Osteocyte (in vitro differentiated cells): ENCODE results near the gene NR1I2. TPM values are rescaled to one million over a fixed set of nuclear protein-coding genes. Genes with fewer than 3 reads are reported as not detected.

ENCODE experiments used
- DNase-seq: peaks from one replicate; pipeline ENCODE4 v3.0.0; 2021; ENCODE audit warnings: mixed read lengths; ENCODE audit not compliant: unreplicated experiment; ENCODE audit errors: extremely low spot score
- H3K27ac Mint-ChIP-seq: one replicate; pipeline ENCODE4 v1.8.0; 2021; ENCODE audit warnings: mild to moderate bottlenecking, mixed read lengths; ENCODE audit not compliant: unreplicated experiment
- H3K27me3 Mint-ChIP-seq: one replicate; pipeline ENCODE4 v1.8.0; 2021; ENCODE audit warnings: mixed read lengths; ENCODE audit not compliant: unreplicated experiment
- H3K36me3 Mint-ChIP-seq: one replicate; pipeline ENCODE4 v1.8.0; 2021; ENCODE audit warnings: mixed read lengths; ENCODE audit not compliant: unreplicated experiment
- H3K4me1 Mint-ChIP-seq: one replicate; pipeline ENCODE4 v1.8.0; 2021; ENCODE audit warnings: mixed read lengths; ENCODE audit not compliant: unreplicated experiment
- H3K4me3 Mint-ChIP-seq: one replicate; pipeline ENCODE4 v1.8.0; 2021; ENCODE audit warnings: mild to moderate bottlenecking, moderate library complexity, mixed read lengths; ENCODE audit not compliant: unreplicated experiment
- H3K9me3 Mint-ChIP-seq: one replicate; pipeline ENCODE4 v1.8.0; 2021; ENCODE audit warnings: mixed read lengths; ENCODE audit not compliant: unreplicated experiment
- CTCF ChIP-seq: fragments of 200-600 bp; sonication (generic); IDR thresholded peaks from 2 replicates; pipeline ENCODE4 v1.5.0; 2021; ENCODE audit warnings: antibody characterized with exemption, mild to moderate bottlenecking, moderate library complexity
- total RNA-seq: library from RNA; stranded (reverse); gene quantifications from 2 replicates; pipeline ENCODE4 v1.2.1, GENCODE V29; 2021

Gene NR1I2
- total RNA-seq, 1 donor from 2014 or later: not detected

DNA sequence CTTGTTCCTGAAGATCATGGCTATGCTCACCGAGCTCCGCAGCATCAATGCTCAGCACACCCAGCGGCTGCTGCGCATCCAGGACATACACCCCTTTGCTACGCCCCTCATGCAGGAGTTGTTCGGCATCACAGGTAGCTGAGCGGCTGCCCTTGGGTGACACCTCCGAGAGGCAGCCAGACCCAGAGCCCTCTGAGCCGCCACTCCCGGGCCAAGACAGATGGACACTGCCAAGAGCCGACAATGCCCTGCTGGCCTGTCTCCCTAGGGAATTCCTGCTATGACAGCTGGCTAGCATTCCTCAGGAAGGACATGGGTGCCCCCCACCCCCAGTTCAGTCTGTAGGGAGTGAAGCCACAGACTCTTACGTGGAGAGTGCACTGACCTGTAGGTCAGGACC is 35.2 kb downstream of the NR1I2 start:
- H3K4me1 Mint-ChIP-seq: no peaks in the 10 kb centered on the region
- TF ChIP-seq CTCF: no peak
- no peaks in the 10 kb centered on the region for H3K27me3 Mint-ChIP-seq
- no peak overlapping the region for H3K4me3 Mint-ChIP-seq
- no peaks in the 10 kb centered on the region for H3K36me3 Mint-ChIP-seq
- DNase-seq: no peak
- H3K9me3 Mint-ChIP-seq: no peaks in the 10 kb centered on the region
- no peak overlapping the region for H3K27ac Mint-ChIP-seq

- H3K27me3 Mint-ChIP-seq: no peaks in the 10 kb centered on the region
- no peak for DNase-seq
- H3K27ac Mint-ChIP-seq: no peak overlapping the region
- H3K4me1 Mint-ChIP-seq: no peaks in the 10 kb centered on the region
- H3K9me3 Mint-ChIP-seq: no peaks in the 10 kb centered on the region
- H3K36me3 Mint-ChIP-seq: no peaks in the 10 kb centered on the region
- no peak overlapping the region for H3K4me3 Mint-ChIP-seq
- TF ChIP-seq CTCF: no peak
These were observed 35.9 kb downstream of the NR1I2 start for GRCh38 chr3:119817583-119818363.

DNA sequence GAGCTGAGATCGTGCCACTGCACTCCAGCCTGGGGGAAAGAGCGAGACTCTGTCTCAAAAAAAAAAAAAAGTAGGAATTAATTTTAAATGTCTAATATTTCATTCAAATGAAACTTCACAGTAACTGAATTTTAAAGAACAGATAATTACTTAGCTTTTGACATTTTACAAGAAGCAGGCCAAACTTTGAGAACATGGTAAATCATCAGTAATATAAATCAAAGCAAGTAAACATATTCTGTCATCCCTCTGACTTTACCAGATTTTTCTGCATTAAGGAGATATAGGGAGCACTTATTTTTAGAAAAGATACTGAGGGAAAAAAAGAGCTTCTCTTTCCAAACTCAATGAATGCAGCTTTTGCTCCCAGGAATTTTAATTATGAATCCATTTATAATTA is 37.0 kb downstream of the NR1I2 start:
- no peaks in the 10 kb centered on the region for H3K27me3 Mint-ChIP-seq

DNA sequence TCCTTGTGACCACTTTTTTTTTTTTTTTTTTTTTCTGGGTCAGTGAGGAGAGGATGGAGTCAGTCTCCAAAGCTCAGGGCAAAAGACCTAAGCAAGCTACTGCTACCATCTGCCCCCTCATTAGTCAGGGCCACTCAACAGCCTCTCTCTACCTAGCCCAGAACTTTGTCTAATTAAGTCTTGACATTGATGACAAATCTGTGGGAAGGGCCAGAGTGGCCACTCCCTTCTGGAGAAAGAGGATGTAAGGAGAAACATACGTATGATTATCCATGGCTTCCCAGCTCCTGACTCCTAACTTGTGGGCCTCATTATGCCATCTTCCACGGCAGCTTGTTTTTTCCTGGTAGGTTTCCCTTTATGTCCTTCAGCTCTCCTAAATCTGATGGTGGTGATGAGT is 37.9 kb downstream of the NR1I2 start:
- peaks cover 6% of the 10 kb centered on the region for H3K36me3 Mint-ChIP-seq
- no peak for DNase-seq
- no peak overlapping the region for H3K4me3 Mint-ChIP-seq
- no peaks in the 10 kb centered on the region for H3K27me3 Mint-ChIP-seq
- H3K27ac Mint-ChIP-seq: no peak overlapping the region
- H3K4me1 Mint-ChIP-seq: no peaks in the 10 kb centered on the region
- TF ChIP-seq CTCF: no peak
- no peaks in the 10 kb centered on the region for H3K9me3 Mint-ChIP-seq

More for the DNA sequence above, 37.0 kb downstream of the NR1I2 start:
- Mint-ChIP-seq H3K27ac (no peak overlapping the region), H3K36me3 (peaks cover 5% of the 10 kb centered on the region), H3K9me3 (no peaks in the 10 kb centered on the region), H3K4me3 (no peak overlapping the region), H3K4me1 (no peaks in the 10 kb centered on the region)
- no peak for TF ChIP-seq CTCF
- DNase-seq: no peak

- no peak for DNase-seq
- Mint-ChIP-seq H3K27me3 (no peaks in the 10 kb centered on the region), H3K4me3 (no peak overlapping the region), H3K9me3 (no peaks in the 10 kb centered on the region), H3K4me1 (peaks cover 14% of the 10 kb centered on the region), H3K27ac (no peak overlapping the region), H3K36me3 (peaks cover 23% of the 10 kb centered on the region)
- no peak for TF ChIP-seq CTCF
These were observed 43.9 kb downstream of the NR1I2 start for GRCh38 chr3:119825820-119826219.
